Glomerular visceral epithelial cell (primary cell): ENCODE data around the gene PPM1J.

ENCODE experiments used
- DNase-seq: peaks from one replicate; pipeline ENCODE4 v3.0.0-alpha.2; 2016; ENCODE audit errors: extremely low spot score

PPM1J gene

DNA sequence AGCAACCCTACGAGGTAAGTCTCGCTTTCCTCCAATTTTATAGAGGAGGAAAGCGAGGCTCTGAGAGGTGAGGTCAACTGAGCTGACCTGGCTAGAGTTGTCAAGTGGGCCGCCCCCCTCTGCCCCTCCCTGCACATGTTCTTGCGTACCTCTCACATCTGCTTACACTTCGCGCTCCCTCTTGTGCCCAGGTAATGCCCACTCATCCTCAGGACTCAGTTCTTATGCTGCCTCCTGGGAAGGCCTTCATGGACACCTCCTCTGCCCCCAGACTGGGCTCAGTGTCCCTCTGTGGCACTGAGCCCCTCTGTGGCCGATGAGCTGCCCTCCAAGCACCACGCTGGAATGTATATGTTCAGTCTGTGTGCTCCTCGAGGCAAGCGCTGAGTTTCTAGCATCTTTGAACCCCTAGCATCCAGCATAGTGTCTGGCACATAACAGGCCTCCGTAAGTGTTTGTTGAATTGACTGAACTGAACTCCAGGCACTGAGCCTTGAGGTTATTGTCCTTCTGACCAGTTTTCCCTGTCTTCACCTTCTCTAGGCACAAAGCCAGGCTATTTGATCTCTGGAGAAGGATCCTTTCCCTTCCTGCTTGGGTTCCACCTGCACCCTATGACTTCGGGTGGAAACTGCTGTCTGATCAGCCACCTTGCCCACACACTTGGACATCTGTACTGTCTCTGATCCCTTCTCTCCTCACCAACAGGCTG, 27.2 kb downstream of the PPM1J start:
- no peak for DNase-seq

DNA sequence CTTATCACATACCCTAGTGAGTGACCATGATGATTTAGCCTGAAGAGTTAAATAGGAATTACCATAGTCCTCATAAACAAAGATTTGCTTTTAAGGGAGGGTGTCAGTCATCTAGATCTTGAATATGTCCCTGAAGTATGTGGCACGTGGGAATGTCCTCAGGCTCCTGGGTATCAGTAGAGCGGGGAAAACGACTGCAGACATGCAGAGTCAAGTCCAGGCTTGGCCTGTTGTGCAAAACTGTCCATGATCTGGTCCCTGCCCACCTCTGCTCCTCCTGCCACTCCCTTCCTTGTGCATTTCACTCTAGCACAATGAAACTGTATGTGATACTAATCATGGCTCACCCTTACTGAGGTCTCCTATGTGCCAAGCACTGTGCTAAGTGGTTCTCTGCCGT, 27.8 kb downstream of the PPM1J start:
- no peak for DNase-seq

DNA sequence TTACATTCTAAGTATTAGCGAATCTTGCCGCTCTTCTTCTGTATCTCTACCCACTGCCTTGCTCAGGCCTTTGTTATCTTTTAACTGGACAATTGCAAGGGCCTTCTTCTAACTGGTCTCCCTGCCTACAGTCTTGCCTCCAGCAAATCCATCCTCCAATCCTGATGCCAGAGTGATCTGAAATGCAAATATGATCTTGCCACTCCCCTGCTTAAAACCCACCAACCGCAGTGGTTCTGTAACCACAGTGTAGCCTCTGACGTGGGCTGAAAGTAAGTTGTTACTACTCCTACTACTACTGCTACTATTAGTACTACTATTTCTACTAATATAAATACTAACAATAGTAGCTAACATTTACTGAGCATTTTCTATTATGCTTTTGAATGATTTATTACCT, 28.3 kb downstream of the PPM1J start:
- no peak for DNase-seq

DNA sequence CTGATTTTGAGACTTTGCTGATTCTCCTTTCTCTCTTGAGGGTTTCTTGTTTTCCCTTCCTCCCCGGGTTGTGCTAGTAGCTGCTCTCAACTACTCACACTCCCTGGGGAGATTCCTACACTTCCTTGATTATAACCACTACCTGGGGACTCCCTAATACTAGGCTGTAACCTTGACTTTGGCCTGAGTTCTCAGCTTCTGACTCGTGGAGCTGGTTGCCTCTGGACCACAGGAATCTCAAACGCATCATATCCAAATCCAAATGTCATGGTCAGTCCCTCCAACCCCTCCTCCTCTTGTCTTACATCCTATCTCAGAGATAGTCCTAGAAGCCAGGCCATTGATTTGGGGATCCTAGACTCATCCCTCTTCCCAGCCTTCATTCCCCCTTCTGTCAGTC, 28.7 kb downstream of the PPM1J start:
- DNase-seq: no peak

DNA sequence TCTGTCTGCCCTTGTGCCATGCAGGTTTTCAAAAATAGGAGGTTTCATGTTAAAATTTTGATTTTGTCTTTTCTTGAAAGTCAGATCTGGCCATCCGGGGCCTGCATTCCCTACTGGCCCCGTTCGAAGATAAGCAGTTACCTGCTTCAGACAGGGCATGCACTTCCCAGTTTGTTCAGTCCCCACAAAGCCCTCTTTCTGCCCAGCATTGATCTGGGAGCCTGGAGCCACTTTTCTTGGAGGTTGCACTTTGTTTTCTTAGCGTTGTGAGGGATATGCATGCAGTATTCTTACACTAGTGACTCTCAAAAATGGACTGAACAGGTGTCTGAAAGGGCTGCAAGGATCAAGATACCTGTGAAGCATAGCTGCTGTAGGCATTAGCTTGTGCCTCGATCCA, 29.2 kb downstream of the PPM1J start:
- no peak for DNase-seq

DNA sequence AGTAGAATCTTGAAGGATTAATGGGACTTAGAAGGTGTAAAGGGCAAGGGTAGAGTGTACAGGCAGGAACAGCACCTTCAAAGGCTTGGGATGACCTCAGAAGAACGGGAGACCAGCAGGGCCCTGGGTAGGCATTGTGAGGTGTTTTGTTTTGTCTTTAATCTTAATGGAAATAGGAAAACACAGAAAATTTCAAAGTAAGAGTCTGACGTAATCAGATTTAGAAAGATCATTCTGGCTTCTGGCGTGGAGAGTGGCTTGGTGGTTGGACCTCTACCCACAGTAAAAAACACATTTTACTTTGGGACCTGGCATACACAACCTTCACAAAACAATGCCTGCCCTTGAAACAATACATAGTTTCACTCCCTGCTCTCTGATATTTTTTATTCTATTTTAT, 36.5 kb downstream of the PPM1J start:
- no peak for DNase-seq

DNA sequence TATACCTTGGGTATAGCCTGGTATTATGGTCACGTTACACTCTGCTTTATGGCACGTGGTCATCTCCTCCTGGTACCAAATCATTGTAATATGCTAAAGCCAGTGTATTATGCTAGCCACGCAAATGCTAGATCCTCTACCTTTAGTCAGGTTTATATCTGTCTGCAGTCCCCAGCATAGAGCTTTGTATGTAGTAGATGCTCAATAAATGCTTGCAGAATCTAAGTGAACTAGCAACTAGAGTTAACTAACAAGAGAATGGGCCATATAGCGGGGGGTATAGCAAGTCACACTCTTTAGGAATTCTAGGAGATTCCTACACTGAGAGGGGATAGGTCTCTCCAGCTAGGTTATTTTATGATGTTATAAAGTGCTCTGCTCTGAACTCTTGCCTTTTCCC, 37.6 kb downstream of the PPM1J start:
- no peak for DNase-seq

DNA sequence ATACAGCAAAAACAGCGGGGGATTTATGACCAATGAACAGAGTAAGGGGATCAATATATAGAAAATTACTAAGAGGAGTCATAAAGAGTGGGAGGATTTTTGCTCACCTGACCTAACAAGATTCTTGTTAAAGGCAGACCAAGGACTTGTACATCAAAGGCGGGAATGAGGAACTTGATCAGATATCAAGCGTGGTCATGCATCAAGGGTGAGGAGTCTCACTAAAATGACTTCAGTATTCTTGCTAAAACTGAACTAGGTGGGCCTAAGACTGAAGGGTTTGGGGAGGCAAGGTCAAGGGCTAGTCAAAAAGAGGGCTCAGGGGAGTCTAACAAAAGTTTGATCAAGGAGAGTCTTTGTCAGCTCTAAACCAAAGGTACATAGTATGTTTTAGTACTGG, 38.6 kb downstream of the PPM1J start:
- DNase-seq: no peak

DNA sequence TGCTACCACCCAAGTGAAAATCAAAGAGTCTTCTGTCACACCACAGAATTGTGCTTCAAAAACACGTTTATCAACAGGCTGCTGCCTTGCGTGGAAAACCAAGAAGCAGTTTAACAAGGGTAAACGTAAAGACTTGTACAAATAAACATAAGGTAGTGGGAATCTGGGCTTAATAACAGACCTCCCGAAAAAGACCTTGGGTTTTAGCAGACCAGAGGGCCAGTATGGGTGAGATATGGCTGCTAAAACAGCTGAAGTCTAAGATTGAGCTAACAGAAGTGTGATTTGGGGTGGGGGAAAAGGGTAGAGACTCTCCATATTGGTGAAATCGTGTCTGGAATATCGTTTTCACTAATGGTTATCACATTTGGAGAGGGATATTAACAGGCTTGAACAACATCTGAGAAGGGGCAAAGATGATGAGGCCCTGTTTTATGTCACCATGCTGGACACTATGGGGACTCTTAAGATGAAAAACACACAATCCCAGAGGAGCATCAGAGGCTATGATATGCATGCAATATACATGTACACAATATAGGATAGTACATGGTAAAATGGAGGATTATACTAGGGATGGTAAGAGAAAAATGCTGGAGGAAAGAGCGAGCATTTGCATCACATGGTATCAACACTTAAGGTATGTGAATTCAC, 39.3 kb downstream of the PPM1J start:
- DNase-seq: no peak

DNA sequence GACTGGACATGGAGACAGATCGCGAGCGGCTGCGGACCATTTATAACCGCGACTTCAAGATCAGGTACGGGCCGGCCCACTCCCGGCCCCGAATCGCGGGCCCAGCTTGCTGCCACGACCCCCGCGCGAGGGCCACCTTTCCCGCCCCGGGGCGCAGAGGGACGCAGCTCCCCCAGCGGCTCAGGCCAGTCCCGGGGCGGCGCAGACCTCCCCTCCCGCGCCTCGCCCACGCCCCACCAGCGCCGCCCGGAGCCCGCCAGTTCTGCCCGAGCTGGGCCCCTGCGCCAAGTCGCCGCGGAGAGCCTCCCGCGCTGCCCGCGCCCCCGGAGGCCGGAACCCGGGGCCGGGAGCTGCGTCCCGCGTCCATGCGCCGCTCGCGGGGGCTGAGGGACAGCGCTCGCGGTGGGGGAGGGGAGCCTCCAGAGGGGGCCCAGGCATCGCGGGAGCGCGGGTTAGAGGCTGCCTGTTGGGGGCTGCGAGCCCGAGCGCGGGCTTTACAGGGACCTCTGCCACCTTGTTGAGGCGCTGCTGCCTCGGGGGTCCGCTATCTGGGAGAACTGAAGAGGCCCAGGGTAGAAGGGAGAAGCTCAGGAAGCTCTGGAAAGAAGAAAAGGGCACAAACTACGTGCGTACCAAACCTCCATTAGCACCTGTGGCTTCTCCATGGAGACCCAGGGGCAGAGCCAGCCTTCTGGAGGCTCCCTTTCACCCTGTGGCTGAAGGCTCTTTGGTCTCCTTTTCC, 40.0 kb downstream of the PPM1J start:
- DNase-seq: peak; percentile 49

DNA sequence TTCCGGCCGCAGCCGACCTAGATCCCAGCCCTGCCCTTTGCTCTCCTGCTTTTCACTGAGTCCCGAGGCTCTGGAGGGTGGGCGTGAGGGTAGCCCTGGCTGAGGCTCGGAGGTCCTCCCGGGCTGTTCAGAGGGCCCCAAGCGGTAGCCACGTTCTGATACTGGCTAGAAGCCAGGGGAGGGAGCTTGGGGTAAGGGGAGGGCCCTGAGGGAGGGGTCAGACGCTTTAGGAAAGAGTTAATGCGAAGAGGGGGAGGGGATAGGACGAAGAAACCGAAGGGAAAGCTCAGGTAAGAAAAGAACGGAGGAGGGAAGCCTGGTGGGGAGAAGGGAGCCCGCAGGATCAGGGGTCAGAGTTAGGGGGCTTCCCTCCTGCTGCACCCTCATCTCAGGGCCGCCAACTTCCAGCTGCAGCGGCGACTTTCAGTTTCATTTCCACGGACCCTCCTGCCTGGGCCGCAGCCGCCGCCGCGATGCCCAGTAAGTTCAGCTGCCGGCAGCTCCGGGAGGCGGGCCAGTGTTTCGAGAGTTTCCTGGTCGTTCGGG, 40.6 kb downstream of the PPM1J start, which contains the start of gene MOV10:
TSS of gene MOV10 (plus strand) at position 220 of the 546 bp plus-strand sequence. CDS start at position 474, 254 bp downstream.
- peak; percentile 83 for DNase-seq

DNA sequence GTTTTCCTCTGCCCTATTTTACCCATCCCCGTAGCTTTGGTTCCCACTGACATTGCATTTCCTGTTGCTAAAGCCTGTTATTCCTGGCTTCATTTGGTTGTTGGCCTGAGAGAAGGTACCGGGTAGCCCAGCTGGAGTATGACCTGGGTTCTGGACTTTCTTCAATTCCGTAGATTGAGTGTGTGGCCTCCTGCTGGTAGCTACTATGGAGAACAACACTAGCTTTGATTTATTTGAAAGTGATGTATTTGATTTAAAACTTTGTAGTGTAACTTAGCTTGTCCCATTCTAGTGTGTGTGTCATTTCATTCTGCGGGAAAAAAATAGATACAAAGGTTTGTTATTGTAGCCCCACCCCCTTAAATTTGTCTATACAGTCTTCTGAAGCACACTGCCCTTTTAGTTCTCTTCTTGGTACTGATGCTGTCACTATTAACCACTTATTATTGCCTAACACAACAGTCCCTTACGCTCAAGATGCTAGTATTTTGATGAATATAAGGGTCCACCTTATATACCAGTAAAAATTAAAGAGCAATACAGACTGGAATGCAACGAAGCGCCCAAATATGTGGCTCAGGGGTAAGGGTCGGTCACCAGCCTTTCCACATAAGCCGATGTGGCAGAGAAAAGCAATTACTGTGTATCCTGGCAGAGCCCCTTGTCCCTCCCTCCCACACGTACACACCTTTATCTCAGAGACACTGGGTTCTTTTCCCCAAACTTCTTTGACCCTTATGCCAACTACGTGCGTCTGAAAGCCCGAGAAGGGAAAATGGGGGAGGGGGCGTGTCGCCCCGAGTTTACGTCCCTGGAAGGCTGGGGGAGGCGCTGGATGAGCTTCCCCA, 41.3 kb downstream of the PPM1J start:
- DNase-seq: peak; percentile 61

DNA sequence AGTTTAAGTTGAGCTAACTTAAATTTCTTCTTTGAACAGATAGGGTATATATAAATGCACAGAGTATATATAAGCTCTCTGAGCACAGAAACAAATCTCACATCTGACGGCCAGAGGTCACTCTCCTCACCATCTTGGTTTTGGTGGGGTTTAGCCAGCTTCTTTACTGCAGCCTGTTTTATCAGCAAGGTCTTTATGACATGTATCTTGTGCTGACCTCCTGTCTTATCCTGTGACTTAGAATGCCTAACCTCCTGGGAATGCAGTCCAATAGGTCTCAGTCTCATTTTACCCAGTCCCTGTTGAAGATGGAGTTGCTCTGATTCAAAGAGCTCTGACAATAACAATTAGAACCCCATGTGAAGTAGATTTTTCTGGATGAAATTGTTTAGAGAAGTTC, 42.3 kb downstream of the PPM1J start:
- no peak for DNase-seq

DNA sequence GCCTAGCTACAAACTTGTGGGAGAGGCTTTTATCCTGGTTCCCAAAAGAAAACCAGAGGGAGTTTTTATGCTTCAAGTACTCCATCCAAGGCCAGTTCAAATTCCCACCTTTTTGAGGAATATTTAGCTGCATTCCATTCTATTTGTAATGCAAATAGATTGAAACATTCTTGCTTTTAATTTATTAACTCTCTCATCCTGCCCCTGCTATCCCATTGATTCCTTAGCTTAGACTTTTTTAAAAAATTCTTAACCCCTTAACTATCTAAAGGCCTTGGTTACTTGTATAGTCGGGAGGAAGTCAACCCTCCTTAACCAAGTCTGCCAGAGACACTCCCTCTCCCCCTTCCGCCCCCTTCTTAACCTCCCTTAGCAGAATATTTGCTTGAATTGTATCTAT, 43.1 kb downstream of the PPM1J start:
- DNase-seq: no peak

DNA sequence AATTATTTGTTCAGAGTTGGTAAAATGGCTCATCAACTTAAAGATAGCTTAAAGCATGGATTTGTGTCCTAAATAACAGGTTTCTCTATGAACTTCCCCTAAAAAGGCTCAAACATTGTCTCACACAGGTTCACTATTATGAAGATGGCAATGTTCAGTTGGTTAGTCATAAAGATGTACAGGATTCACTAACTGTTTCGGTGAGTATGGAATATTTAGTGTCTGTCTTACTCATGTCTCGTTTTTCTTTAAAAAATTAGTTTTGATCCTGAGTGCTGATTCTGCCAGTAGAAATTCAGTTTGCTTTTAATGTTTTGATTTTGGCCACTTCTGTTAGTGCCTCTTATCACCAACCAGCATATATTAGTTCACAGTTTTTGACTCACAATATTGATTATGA, 48.2 kb downstream of the PPM1J start:
- no peak for DNase-seq

DNA sequence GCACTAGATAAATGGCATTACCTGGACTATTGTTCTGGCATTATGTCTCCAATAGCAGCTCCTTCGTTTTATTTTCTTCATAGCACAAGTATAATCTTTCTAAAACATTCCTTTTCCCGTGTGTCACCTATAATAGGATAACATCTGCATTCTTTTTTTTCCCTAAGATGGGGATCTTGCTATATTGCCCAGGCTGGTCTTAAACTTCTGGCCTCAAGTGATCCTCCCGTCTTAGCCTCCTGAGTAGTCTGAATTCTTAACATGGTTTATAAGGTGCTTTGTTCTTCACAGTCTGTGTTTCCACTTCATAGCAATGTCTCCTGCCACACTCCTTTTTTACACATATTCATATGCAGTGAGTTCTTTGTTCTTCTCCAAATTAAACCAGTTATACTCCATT, 49.3 kb downstream of the PPM1J start:
- no peak for DNase-seq
